Endothelial cell of umbilical vein (primary cell): ENCODE results near the gene SLC44A1. TPM values are rescaled to one million over a fixed set of nuclear protein-coding genes. Genes with fewer than 3 reads are reported as not detected.

Experiments
- BruUV-seq: library from RNA; stranded (reverse); fragments of 400-500 nt; replicated peaks from 2 replicates; lab custom pipeline; 2021; lab: Mats Ljungman, UMichigan
- CTCF ChIA-PET: fragments of 300-600, 350-600 bp; sonication (Branson Sonifier 250); formaldehyde crosslinking; loops from one replicate; lab custom pipeline; 2021; ENCODE audit warnings: antibody characterized with exemption, inconsistent platforms; lab: Charles Lee
- POLR2A ChIA-PET: fragments of 300-600, 350-600 bp; sonication (Branson Sonifier 250); formaldehyde crosslinking; loops from one replicate; lab custom pipeline; 2021; ENCODE audit warnings: antibody characterized with exemption, inconsistent platforms; lab: Charles Lee
- DNase-seq: peaks from one replicate; pipeline ENCODE4 v3.0.0-alpha.2; 2011; ENCODE audit warnings: low read depth, low spot score
- FAIRE-seq: peaks from 2 replicates; lab custom pipeline; 2011; peaks lifted over from hg19 to GRCh38; lab: Jason Lieb, UNC
- H2AFZ ChIP-seq: 2 replicates; pipeline ENCODE4 v1.6.0; 2012; ENCODE audit warnings: low read depth, low read length, control low read depth, inconsistent platforms
- H3K27ac ChIP-seq: 2 replicates; pipeline ENCODE4 v1.5.1; 2011; ENCODE audit warnings: low read depth, mild to moderate bottlenecking, control low read depth, low read length, moderate library complexity; ENCODE audit not compliant: insufficient read depth
- H3K27me3 ChIP-seq, 2 experiments: 2 replicates each; pipeline versions ENCODE4 v1.6.0 to v1.6.1; 2011; ENCODE audit warnings: low read length in 2 of 2, mixed read lengths in 1 of 2; ENCODE audit not compliant: control insufficient read depth in 2 of 2, insufficient read depth in 2 of 2
- H3K36me3 ChIP-seq, 2 experiments: 2 replicates in 1 of 2; 3 replicates in 1 of 2; pipeline ENCODE4 v1.5.1; 2011; ENCODE audit warnings: low read length in 2 of 2, mild to moderate bottlenecking in 1 of 2, moderate library complexity in 1 of 2; ENCODE audit not compliant: control insufficient read depth in 2 of 2, insufficient read depth in 2 of 2; ENCODE audit errors: extremely low read depth in 1 of 2
- H3K4me1 ChIP-seq: 3 replicates; pipeline ENCODE4 v1.5.1; 2011; ENCODE audit warnings: mild to moderate bottlenecking, low read length; ENCODE audit not compliant: control insufficient read depth, insufficient read depth; ENCODE audit errors: extremely low read depth
- H3K4me2 ChIP-seq: 2 replicates; pipeline ENCODE4 v1.6.1; 2011; ENCODE audit warnings: low read length, control low read depth, mixed read lengths; ENCODE audit not compliant: insufficient read depth
- H3K4me3 ChIP-seq, 3 experiments: fragments of 200-600 bp in 1 of 3; sonication (generic), shearing (Covaris generic) in 1 of 3; replicated peaks in 1 of 3; 2 replicates each; pipeline ENCODE4 v1.5.1; 2011 to 2016; ENCODE audit warnings: control low read depth in 3 of 3, low read length in 3 of 3, mild to moderate bottlenecking in 2 of 3, inconsistent platforms in 1 of 3, low read depth in 1 of 3, moderate library complexity in 1 of 3; ENCODE audit not compliant: insufficient read depth in 1 of 3
- H3K79me2 ChIP-seq: 2 replicates; pipeline ENCODE4 v1.6.0; 2012; ENCODE audit warnings: low read length, inconsistent platforms; ENCODE audit not compliant: control insufficient read depth, insufficient read depth
- H3K9ac ChIP-seq: replicated peaks from 2 replicates; pipeline ENCODE3; 2011; ENCODE audit warnings: low read length, control low read depth; ENCODE audit not compliant: insufficient read depth; ENCODE audit errors: extremely low read depth
- H3K9me1 ChIP-seq: replicated peaks from 3 replicates; pipeline ENCODE4 v1.6.0; 2011; ENCODE audit warnings: mild to moderate bottlenecking, low read length; ENCODE audit not compliant: control insufficient read depth, insufficient read depth; ENCODE audit errors: extremely low read depth
- H3K9me3 ChIP-seq: replicated peaks from 2 replicates; pipeline ENCODE4 v1.5.1; 2012; ENCODE audit warnings: low read length, inconsistent platforms; ENCODE audit not compliant: control insufficient read depth, insufficient read depth
- H4K20me1 ChIP-seq: replicated peaks from 2 replicates; pipeline ENCODE3; 2011; ENCODE audit warnings: mild to moderate bottlenecking, low read length; ENCODE audit not compliant: control insufficient read depth, insufficient read depth; ENCODE audit errors: extremely low read depth
- CTCF ChIP-seq, 2 donors: IDR thresholded peaks; 1 replicate in 1 of 2; 2 replicates in 1 of 2; pipeline ENCODE4 v1.5.1; 2011; ENCODE audit warnings: low read length in 2 of 2, mild to moderate bottlenecking in 2 of 2, moderate library complexity in 2 of 2, control low read depth in 1 of 2, inconsistent platforms in 1 of 2, low read depth in 1 of 2; ENCODE audit not compliant: insufficient read depth in 1 of 2; ENCODE audit errors: extremely low read depth in 1 of 2
- EZH2 ChIP-seq: IDR thresholded peaks from 2 replicates; pipeline ENCODE4 v1.6.1; 2012; ENCODE audit warnings: borderline replicate concordance, low read depth, mild to moderate bottlenecking, moderate library complexity, low read length, inconsistent platforms; ENCODE audit not compliant: severe bottlenecking
- FOS ChIP-seq: IDR thresholded peaks from 2 replicates; pipeline ENCODE4 v1.6.1; 2011; ENCODE audit warnings: mild to moderate bottlenecking, low read length, moderate library complexity, borderline replicate concordance; ENCODE audit not compliant: insufficient read depth
- JUN ChIP-seq: IDR thresholded peaks from 2 replicates; pipeline ENCODE4 v1.6.1; 2011; ENCODE audit warnings: borderline replicate concordance, low read depth; ENCODE audit not compliant: insufficient read length, insufficient read depth
- MYC ChIP-seq: IDR thresholded peaks from one replicate; pipeline ENCODE4 v1.6.1; 2011; ENCODE audit warnings: mild to moderate bottlenecking, low read depth, low read length
- POLR2A ChIP-seq: IDR thresholded peaks from 2 replicates; pipeline ENCODE4 v1.6.1; 2012; ENCODE audit warnings: low read depth, mild to moderate bottlenecking, control low read depth, low read length
- POLR2AphosphoS5 ChIP-seq: IDR thresholded peaks from 2 replicates; pipeline ENCODE4 v1.6.1; 2012; ENCODE audit warnings: low read depth, mild to moderate bottlenecking, control low read depth, low read length, moderate library complexity; ENCODE audit not compliant: insufficient read depth
- dilution Hi-C: fragments of 300-500 bp; cut with MboI; formaldehyde crosslinking; loops from one replicate; pipeline ENCODE4 v1.15.0; 2019; ENCODE audit warnings: low sequenced_read_pairs; ENCODE audit not compliant: extremely low pct_ligation_motif_present
- intact Hi-C: fragments of 100-400 bp; cut with micrococcal nuclease; formaldehyde crosslinking; loops from one replicate; pipeline ENCODE4 v1.10.0; 2022
- polyA plus RNA-seq, 4 experiments: library from polyadenylated mRNA; depleted of rRNA in 3 of 4; stranded (reverse) in 3 of 4; unstranded in 1 of 4; fragments of >200 nt; gene quantifications; 2 replicates each; pipeline versions ENCODE4 v1.2.1 to v1.2.3, GENCODE V29; 2011 to 2012; ENCODE audit warnings: missing spikeins in 1 of 4
- total RNA-seq: library from RNA; stranded (reverse); gene quantifications from 2 replicates; pipeline ENCODE4 v1.2.3, GENCODE V29; 2021

Gene SLC44A1
- total and polyA plus RNA-seq, 2 donors (not counting 3 experiments of a cell fraction or from before 2014, with no cell fraction given) = 16.1 to 37.7 TPM

GRCh38 chr9:105318729-105319191 is 74.3 kb downstream of the SLC44A1 start:
- H3K27ac ChIP-seq = no peak overlapping the region
- no peak for DNase-seq
- no peak overlapping the region for H3K4me2 ChIP-seq
- H3K9me3 ChIP-seq = no peaks in the 10 kb centered on the region
- no peaks in the 10 kb centered on the region for H3K4me1 ChIP-seq
- dilution Hi-C loops = no loop called here
- no peaks in the 10 kb centered on the region for H3K9me1 ChIP-seq
- POLR2A ChIA-PET = interaction anchor here (1.2 kb wide), 1 partner anchor 9 kb away, joined by 3 read pairs; no protein-coding TSS in a partner anchor
- H3K27me3 ChIP-seq = no peaks in the 10 kb centered on the region
- no peak for TF ChIP-seq POLR2A
- TF ChIP-seq MYC = no peak
- TF ChIP-seq CTCF (IDR thresholded peaks at IDR 0.05; ENCODE audit: extremely low read depth in 1 of 2, insufficient read depth in 1 of 2, low read depth in 1 of 2, low read length in 2 of 2) = no peak
- no peak for TF ChIP-seq JUN
- TF ChIP-seq FOS = no peak
- TF ChIP-seq EZH2 = no peak
- TF ChIP-seq POLR2AphosphoS5 = no peak
- BruUV-seq = no TSS peak
- H3K9ac ChIP-seq = no peak overlapping the region
- intact Hi-C loops = no loop called here
- no peaks in the 10 kb centered on the region for H3K79me2 ChIP-seq
- FAIRE-seq = no peak
- no peaks in the 10 kb centered on the region for H3K36me3 ChIP-seq
- no peak overlapping the region for H2AFZ ChIP-seq
- no peak overlapping the region for H3K4me3 ChIP-seq
- CTCF ChIA-PET = interaction anchor here (0.9 kb wide), 1 partner anchor 32 kb away, joined by 3 read pairs; no protein-coding TSS in a partner anchor
- H4K20me1 ChIP-seq = no peaks in the 10 kb centered on the region
